OCI-M2 (cell line): ENCODE results near the gene MRFAP1L1.

ENCODE experiments used
- DNase-seq: peaks from one replicate; lab custom pipeline; 2025; ENCODE audit not compliant: unreplicated experiment; lab: John Stamatoyannopoulos, UW

The MRFAP1L1 gene

GRCh38 chr4:6716958-6717655, 7.4 kb upstream of the MRFAP1L1 start:
- no peak for DNase-seq

- DNase-seq: no peak
Observed at GRCh38 chr4:6716018-6716911, 6.6 kb upstream of the MRFAP1L1 start, which contains the start of gene BLOC1S4. Gene BLOC1S4 (plus strand): TSS chr4:6716174. CDS start chr4:6716210, 36 bp downstream.

GRCh38 chr4:6715704-6716017, 6.0 kb upstream of the MRFAP1L1 start:
- DNase-seq: no peak

- no peak for DNase-seq
Observed at GRCh38 chr4:6714954-6715353, 5.3 kb upstream of the MRFAP1L1 start.

GRCh38 chr4:6710996-6711395, 1.3 kb upstream of the MRFAP1L1 start:
- no peak for DNase-seq

GRCh38 chr4:6710282-6710681, 617 bp upstream of the MRFAP1L1 start:
- DNase-seq: no peak

- DNase-seq: no peak
Observed at GRCh38 chr4:6706173-6706572, 3.5 kb downstream of the MRFAP1L1 start.

GRCh38 chr4:6705646-6706045, 4.0 kb downstream of the MRFAP1L1 start:
- DNase-seq: no peak

GRCh38 chr4:6703786-6704185, 5.9 kb downstream of the MRFAP1L1 start:
- DNase-seq: no peak

- no peak for DNase-seq
Observed at GRCh38 chr4:6702761-6703160, 6.9 kb downstream of the MRFAP1L1 start.

- no peak for DNase-seq
Observed at GRCh38 chr4:6701371-6701770, 8.3 kb downstream of the MRFAP1L1 start.

- DNase-seq: no peak
Observed at GRCh38 chr4:6699903-6700302, 9.8 kb downstream of the MRFAP1L1 start.

- DNase-seq: no peak
Observed at GRCh38 chr4:6699388-6699787, 10.3 kb downstream of the MRFAP1L1 start.

- DNase-seq: no peak
Observed at GRCh38 chr4:6697131-6697530, 12.5 kb downstream of the MRFAP1L1 start.

- no peak for DNase-seq
Observed at GRCh38 chr4:6696611-6697010, 13.1 kb downstream of the MRFAP1L1 start.

GRCh38 chr4:6695660-6696610, 13.7 kb downstream of the MRFAP1L1 start:
- DNase-seq: no peak

- no peak for DNase-seq
Observed at GRCh38 chr4:6694177-6694901, 15.3 kb downstream of the MRFAP1L1 start.

GRCh38 chr4:6693231-6694176, 16.2 kb downstream of the MRFAP1L1 start, which contains the start of gene S100P:
Gene S100P (plus strand): TSS chr4:6693878. CDS start chr4:6693933, 55 bp downstream.
- no peak for DNase-seq

- DNase-seq: no peak
Observed at GRCh38 chr4:6692806-6693205, 16.9 kb downstream of the MRFAP1L1 start.
